ENCODE results near the gene GRPR. TPM values are rescaled to one million over a fixed set of nuclear protein-coding genes. Genes with fewer than 3 reads are reported as not detected.
A peak's percentile ranks its signal among the peaks of the same experiment; 100 is the strongest.
"Not testable (repeated sequence)": the region's sequence is repeated elsewhere in the genome, so short reads cannot be mapped to it uniquely, and the experiment has no call there.

The GRPR gene
- polyA plus RNA-seq, 10 donors = 0.43 to 1.8 (median 0.78) TPM

DNA sequence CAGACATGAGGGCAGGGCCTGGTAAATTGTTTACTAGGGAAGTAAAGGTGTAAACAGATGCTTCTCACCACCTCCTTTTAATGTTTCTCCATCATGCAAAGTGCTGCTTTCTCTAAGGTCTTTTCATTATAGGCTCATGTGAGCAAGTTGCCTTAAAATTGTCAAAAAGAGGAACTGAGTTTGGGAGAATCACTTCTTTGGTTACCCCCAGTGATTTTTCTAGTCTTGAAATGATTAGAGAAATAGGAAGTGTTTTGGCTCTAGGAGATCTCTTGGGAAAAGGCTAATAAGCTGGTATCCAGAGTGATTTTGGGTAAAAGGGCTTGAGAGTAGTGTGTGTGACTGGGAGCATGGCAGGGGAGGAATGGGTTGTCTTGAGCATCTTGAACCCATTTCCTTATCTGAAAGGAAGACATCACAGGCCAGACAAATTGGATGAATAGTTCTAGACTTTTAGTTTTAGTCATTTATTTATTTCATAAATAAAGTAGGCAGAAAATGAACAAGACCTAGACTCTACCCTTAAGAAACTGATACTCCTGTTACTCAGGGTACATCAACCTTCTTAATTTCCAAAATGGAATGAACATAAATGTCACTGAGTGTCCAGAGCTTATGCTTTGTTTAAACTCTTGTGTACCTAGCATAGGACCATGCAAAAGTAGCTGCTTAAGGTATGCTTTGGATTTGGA lies 14.2 kb downstream of the GRPR start:
- DNase-seq = no peak

DNA sequence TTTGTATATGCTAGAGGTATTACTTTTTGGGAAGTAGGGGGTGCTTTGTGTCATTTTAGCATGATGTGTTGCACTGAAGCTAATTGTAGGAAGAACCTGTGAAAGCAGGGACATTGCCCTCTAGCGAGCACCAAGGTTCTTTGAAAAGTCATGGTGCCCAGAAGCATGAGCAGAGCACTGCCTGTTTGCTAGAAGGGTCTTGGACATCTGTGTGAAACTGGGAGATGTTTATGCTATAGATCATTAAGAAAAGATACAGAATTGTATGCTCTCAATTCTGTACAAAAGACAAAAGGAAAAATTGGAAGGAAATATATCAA lies 14.7 kb downstream of the GRPR start:
- DNase-seq = no peak

DNA sequence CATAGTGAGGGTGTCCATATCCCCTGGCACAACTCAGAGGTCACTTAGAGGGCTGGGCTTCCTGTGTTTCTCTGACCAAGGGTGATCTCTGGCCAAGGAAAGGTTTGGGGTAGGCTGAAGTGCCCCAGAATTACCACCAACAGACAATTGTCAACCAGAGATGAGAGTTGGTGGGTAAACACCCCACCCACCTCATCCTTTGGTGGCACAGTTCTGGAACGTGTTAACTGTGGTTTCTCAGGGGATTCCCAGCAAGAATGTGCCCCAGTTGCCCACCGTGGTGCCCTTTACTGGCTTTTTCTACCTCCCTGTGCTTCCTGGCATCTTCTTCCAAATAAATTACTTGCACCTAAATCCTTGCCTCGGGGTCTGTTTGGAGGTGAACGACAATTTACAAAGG lies 17.1 kb downstream of the GRPR start:
- DNase-seq = no peak

DNA sequence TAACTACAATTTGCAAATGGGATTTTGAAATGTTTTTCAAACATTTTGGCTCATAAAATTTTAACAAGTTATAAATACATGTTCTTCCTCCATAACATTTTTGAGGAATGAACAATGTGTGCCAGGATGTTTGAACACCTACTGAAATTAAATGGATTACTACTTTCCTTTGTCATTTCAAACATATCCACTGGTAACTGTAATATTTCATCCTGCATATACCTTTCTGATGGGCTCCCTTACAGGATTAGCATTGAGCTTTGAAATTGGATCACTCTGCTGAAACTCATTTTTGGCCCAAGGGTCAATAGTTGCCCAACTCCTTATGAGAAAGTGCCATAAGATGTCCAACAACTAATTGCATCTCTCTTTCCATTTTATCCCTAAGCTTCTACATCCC lies 17.6 kb downstream of the GRPR start:
- DNase-seq = no peak

DNA sequence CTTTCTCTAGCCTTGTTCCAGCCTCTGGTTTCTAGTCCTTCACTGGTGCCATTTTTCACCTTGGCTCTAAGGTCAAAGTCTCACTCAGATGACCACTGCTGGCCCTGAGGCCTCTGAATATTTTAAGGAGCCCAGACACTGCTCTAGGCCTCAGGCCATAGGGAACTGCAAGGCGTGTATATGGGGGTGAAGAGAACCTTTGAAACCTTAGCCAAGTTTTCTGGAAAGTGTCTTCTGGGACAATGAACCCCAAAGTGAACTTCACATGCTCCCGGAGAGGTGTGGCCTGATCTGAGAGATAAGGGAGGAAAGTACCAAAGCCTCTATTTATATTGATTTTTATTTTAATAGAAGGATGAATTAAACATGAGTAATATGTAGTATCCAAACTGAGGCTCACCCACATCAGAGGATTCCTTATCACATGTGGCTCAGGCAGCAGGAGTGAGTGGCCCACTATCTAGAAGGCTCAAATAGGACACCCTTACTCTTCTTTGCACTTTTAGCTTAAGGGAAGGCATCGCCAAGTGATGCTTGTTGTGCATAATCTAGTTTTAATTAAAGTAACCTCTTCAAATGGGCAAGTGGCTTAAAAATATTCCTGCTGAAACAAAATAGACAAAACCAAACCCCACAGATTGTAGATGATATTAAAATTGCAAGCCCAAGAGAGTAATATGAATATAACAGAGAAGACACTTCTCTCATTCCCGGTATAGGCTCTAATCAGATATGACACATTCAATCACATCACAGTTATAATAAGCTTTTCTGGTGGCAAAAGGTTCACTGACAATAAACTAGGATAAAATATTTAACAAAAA lies 18.3 kb downstream of the GRPR start:
- DNase-seq = no peak

DNA sequence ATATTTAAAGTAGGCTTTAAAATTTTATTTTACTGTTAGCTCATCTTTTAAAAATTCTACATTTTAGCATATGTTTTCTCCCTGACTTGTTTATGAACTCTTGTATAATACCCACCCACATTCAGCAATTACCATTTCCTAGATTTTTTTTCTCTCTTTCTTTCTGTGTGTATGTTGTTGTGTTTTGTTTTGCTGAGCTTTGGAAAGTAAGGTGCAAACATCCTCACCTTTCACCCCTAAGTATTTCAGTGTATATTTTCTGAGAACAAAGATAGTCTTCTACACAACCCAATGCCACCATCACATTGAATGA lies 18.8 kb downstream of the GRPR start:
- no peak for DNase-seq

DNA sequence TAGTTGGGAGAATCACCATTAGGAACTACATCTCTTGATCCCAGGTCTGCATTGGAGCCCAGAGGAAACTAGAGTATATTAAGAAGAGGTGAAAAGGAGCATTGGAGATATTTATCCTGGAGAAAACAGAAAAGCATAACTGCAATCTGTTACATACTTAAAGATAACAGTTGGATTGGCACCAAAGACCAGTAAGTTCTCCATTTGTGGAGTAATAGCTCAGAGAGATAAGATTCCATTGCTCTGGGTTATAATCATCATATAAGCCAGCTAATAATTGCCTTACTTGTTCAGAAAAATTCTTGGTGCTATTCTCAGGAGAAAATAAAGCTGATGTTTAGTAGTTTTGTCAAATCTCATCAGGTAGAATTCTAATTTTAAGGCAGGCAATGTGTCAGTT lies 20.6 kb downstream of the GRPR start:
- DNase-seq = no peak

DNA sequence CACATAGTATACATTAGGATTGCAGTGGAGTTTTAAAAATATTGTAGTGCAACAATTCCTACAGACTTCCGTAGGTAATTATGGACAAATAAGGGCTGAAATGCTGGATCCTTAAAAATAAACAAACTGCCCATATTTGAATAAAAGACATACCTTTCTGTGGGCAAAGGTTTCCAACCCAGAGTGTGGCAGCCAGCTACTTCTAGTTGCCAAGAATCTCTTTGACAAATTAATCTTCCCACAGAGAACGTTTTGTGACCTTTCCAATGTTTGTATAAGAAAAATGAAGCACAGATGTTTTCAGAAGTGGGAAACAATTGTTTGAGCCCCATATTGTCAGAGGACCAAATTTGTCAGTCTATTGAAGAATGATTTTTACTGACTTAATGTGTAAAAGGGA lies 21.1 kb downstream of the GRPR start:
- no peak for DNase-seq

DNA sequence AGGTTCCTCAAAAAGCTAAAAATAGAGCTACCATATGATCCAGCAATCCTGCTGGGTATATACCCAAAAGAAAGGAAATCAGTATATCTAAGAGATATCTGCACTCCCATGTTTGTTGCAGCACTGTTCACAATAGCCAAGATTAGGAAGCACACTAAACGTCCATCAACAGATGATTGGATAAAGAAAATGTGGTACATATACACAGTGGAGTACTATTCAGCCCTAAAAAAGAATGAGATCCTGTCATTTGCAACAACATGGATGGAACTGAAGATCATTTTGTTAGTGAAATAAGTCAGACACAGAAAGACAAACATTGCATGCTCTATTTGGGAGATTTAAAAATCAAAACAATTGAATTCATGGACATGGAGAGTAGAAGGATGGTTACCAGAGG lies 21.7 kb downstream of the GRPR start:
- DNase-seq = not testable (repeated sequence)

DNA sequence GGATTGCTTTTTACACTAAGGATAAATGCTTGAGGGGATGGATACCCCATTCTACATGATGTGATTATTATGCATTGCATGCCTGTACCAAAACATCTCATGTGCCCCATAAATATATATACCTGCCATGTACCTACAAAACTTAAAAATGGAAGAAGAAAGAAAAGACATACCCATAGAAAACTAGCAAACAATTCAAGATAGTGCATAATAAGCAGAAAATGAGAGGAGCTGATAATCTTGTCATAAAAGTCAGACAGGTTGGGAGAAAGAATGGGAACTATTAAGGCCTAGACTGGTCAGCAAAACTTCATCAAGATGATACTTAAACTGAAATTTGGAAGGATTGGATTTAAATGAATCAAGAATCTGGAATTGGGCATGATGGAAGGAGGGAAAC lies 22.3 kb downstream of the GRPR start:
- no peak for DNase-seq

DNA sequence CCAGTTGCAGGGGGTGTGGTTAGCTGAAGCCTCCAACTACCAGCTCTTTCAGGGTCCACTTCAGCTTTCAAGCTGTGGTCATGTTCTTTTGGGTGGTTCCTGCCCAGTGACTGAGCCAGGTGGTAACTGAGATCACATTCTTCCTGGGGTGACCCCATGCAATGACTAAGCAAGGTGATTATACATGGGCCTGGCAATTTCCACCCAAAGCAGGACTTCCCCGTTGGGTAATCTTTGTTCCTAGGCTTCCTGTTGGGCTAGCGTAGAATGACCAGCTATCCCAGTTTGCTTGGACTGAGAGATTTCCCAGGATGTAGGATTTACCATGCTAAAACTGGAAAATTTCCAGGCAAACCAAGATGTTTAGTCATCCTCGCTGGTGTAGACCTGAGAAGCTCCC lies 25.5 kb downstream of the GRPR start:
- DNase-seq = no peak

DNA sequence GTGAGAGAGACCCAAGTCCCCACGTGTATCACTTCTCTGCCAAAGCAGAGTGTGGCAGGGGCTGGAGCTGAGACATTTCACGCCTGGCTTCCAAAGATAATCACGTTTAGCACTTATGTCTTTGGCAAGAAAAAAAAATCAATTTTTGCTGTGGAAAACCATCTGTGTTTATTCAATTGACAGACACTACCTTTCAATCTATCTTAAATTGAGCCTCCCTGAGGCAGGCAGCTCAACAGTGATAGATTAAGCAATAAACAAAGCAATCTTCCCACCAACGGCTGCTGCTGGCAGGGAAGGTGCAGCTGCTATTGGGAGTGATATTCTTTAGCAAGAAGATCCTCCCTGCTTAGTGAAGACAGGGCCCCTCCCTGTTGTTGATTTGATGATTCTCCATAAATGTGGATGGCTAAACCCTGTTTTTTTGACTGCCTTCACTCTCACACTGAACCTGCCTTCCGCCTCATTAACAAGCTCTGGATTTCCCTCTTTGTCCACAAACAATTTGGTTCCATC lies 32.3 kb downstream of the GRPR start:
- no peak for DNase-seq

DNA sequence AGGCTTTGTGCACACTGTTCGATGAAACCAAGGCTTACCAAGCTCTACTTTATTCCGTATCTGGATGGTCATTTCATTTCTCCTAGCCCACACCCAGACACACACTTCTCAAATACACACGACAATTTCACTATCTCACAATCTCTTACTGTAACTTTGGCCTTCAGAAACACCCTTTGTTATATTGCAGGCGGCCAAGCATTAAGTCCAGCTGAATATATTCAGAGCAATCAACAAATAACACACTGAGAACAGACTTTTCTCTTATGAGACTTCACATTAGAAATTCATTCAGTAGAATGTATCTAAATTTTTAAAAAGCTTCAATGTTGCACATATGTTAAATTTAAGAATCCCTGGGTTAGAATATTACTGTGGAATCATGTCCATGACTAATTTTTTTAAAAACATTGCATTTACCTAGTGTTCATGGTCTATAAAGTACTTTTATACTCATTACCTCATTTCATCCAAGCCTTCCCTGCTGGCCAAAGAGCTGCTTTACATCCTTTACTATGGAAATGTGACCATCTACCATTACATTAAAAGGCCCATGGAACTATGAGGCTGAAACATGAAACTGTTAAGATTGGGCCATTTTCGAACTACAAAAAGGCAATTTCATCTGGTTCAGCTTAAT lies 33.4 kb downstream of the GRPR start:
- no peak for DNase-seq

DNA sequence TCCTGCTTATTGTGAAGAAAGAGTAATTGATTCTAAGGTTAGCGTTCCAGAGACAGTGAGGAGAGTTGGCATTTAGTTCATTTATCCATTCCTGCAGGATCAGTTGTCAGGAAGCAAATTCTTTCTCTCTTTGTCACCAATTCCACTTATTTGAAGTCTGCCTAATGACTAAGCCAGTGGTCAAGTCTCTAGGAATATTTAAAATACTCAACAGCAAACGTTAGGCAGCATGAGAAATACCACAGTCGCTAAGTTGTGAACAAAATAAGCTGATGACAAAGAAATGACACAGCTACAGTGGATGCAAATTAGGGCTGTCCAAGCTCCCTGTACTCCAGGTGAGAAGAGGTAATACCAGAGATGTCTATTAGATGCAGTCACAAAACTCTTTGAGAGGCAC lies 37.4 kb downstream of the GRPR start:
- peak in 2 of 3 donors; percentile 14 to 78 for DNase-seq

DNA sequence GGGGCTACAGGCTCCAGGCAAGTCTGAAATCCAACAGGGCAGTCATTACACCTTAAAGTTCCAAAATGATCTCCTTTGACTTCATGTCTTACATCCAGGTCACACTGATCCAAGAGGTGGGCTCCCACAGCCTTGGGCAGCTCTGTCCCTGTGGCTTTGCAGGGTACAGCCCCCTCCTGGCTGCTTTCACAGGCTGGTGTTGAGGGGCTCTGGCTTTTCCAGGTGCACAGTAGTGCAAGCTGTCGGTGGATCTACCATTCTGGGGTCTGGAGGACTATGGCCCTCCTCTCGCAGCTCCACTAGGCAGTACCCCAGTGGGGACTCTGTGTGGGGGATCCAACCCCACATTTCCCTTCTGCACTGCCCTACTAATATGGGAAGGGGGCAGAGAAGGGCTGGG lies 37.8 kb downstream of the GRPR start:
- not testable (repeated sequence) for DNase-seq

DNA sequence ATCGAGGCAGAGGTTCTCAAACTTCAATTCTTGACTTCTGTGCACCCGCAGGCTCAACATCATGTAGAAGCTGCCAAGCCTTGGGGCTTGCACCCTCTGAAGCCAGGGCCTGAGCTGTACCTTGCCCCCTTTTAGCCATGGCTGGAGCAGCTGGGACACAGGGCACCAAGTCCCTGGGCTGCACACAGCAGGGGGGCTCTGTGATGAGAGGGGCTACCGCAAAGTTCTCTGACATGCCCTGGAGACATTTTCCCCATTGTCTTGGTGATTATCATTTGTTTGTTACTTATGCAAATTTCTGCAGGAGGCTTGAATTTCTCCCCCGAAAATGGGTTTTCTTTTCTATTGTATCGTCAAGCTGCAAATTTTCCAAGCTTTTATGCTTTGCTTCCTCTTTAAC lies 39.0 kb downstream of the GRPR start:
- DNase-seq = no peak

DNA sequence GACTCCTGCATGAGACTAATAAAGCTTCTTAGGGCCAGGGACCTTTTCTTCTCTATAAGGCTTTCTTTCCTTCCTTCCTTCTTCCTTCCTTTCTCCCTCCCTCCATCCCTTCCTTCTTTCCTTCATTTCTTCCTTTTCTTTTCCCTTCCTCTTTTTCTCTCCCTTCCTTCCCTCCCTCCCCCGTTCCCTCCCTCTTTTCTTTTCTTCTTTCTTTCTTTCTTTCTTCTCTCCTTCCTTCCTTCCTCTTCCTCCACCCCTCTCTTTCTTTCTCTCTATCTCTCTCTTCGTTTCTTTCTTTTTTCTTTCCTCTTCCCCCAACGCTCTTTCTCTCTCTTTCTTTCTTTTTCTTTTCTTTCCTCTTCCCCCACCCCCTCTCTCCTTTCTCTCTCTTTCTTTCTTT lies 41.4 kb downstream of the GRPR start:
- no peak for DNase-seq

DNA sequence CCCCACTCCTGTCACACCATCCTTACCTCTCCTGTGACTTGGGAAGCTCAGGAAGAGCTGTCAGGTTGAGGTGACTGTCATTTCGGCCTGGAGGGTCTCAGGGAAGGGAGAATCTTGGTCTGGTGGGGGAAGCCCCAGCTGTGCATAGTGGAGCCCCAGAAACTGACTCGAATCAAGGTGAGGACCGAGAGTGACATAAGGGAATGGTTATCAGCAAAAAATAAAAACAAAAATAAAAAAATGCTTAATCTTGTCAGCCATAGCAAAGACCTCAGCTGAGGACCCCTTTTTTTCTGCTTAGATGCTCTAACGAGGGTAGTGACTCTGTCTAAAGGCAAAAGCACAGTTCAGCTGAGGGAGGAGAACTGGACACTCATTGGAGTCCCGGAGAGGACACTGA lies 43.8 kb downstream of the GRPR start, which contains the start of gene MAGEB17:
Gene MAGEB17 (plus strand): TSS at position 301 of the 400 bp plus-strand sequence. CDS start 2,902 bp downstream, outside the sequence.
- no peak for DNase-seq

DNA sequence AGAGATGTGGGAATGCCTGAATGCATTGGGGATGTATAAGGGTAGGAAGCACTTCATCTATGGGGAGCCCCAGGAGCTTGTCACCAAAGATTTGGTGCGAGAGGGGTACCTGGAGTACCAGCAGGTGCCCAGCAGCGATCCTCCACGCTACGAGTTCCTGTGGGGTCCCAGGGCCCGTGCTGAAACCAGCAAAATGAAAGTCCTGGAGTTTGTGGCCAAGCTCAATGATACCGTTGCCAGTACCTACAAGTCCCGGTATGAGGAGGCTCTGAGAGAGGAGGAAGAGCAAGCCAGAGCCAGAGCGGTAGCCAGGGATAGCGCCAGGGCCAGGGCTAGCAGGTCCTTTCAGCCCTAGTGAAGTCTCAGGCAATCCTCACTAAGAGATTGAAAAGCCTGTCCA lies 47.7 kb downstream of the GRPR start:
- DNase-seq = no peak

DNA sequence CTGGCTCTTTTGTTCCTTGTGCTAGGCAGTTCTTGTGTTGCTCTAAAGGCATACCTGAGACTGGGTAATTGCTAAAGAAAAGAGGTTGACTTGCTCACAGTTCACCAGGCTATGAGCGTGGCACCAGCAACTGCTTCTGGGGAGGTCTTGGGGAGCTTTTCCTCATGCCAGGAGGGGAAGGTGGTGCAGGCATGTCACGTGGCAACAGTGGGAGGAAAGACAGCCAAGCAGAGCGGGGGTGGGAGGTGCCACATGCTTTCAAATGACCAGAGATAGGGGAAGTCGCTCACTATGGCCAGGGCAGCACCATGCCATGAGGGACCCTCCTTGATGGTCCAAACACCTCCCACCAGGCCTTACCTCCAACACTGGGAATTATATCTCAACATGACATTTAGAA lies 48.6 kb downstream of the GRPR start:
- no peak for DNase-seq

DNA sequence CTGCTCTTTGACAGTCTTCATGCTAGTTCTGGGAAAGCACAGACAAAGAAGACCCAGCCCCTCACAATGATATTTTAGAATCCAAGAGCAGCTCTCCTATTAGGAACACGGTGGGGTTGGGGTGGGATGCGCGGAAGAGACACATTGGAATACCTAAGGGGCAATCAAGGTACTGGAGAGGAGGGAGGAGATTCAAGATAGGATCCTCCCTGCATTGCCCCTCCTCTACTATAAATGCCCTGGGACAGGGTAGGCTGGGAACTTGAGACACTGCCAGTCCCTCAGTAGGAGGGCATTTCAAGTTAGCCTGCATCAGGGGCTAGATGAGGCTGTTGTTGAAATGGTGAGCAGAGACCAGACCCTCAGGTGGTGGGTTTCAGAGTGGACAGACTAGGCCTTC lies 49.0 kb downstream of the GRPR start:
- no peak for DNase-seq

DNA sequence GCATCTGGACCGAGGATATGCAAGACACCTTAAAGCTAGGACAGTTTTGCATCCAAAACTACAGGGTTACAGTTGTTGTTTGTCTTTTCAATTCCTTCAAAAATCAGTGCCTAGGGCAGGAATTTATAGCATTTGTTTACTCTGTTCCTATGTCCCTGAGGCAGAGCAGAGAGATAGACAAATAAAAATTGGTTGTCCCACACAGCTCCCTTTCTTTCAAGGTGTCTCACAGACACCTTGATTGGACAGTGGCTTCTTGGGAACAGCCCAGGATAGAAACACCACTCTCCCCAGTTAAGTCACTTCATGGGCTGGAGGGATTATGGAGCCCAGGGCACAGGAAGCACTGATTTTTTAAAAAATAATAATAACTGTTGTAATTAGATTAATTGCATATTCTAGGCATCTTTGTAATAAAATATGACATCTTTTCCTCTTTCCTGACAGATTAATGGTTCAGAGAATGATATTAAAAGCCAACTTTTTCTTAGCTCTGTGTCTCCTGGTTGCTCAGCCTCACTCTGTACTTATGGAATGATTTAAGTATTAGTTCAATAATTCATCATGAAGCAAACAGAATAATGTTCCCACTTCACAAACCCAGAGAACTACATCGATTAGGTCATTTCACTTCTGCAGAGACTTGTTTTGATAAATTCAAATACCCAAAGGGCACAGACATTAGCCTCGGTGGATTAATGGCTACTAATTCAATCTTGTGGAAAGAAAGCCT lies 52.1 kb downstream of the GRPR start:
- DNase-seq = no peak

Measured in muscle of back (tissue), 11 donors.